Left colon (tissue), 2 donors: ENCODE results near the gene FSIP2. TPM values are rescaled to one million over a fixed set of nuclear protein-coding genes. Genes with fewer than 3 reads are reported as not detected.
"Not testable (repeated sequence)": the region's sequence is repeated elsewhere in the genome, so short reads cannot be mapped to it uniquely, and the experiment has no call there.

ENCODE experiments used
- ATAC-seq: fragments of 200-7000 bp; cut with Tn5 transposase; one replicate; pipeline ENCODE4 v1.9.1; 2020; ENCODE audit warnings: mild to moderate bottlenecking, moderate library complexity
- DNase-seq, 2 donors: peaks; one replicate each; pipeline ENCODE4 v3.0.0-alpha.2; 2020
- intact Hi-C, 2 donors: fragments of 100-400 bp; cut with DNase I in 1 of 2; cut with micrococcal nuclease in 1 of 2; formaldehyde crosslinking; loops; one replicate each; pipeline versions ENCODE4 v1.11.2 to v1.14.0; 2022; cut with DNase I, micrococcal nuclease
- total RNA-seq, 2 donors: library from RNA; stranded (reverse); fragmentation: NEBNext Ultra II Directional; extraction: Animal tissue kit (Norgen Biotek cat#: 25700); gene quantifications; one replicate each; pipeline ENCODE4 v1.2.1, GENCODE V29; 2021
- donor health status: DM: no; HTN: no; CAD: no.
- donor health status: DM: yes; HTN: yes; CAD: no.

FSIP2 gene
- total RNA-seq, 2 donors from 2014 or later, result 10.6 to 17.2 TPM

DNA sequence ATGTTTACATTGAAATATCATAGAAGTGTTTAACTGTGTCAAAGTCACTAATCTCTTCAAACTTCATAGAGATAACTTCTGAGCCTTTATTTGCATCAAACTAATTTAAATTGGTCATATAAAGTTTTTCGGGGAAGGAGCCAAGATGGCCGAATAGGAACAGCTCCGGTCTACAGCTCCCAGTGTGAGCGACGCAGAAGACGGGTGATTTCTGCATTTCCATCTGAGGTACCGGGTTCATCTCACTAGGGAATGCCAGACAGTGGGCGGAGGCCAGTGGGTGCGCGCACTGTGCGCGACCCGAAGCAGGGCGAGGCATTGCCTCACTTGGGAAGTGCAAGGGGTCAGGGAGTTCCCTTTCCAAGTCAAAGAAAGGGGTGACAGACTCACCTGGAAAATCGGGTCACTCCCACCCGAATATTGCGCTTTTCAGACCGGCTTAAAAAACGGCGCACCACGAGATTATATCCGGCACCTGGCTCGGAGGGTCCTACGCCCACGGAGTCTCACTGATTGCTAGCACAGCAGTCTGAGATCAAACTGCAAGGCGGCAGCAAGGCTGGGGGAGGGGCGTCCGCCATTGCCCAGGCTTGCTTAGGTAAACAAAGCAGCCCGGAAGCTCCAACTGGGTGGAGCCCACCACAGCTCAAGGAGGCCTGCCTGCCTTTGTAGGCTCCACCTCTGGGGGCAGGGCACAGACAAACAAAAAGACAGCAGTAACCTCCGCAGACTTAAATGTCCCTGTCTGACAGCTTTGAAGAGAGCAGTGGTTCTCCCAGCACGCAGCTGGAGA is 126.1 kb downstream of the FSIP2 start:
- DNase-seq, intact Hi-C loops, ATAC-seq: not testable (repeated sequence)

- DNase-seq (no peak), ATAC-seq (no peak)
- intact Hi-C loops, result no loop called here
Observed at GRCh38 chr2:185875136-185875931, 136.7 kb downstream of the FSIP2 start.

DNA sequence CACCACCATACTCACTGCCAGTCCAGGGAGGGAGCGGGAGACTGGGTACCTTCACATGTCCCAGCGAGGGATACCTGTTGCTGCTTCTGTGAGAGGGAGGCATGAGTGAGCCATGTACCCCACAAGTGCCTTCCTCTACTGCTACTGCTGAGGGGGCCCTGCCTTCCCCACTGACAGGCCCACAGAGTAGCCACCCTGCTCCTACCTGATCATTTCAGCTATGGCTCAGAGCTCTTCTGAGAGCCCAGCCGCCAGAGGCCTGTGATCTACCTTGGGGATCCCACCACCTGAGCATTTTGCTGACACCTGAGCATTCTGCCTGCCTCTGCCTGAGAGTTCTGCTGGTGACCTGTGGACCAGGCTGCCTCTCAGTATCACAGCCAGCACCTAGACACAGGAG is 137.6 kb downstream of the FSIP2 start:
- DNase-seq (no peak), ATAC-seq (no peak)
- intact Hi-C loops, result no loop called here

GRCh38 chr2:185880396-185880795 is 141.8 kb downstream of the FSIP2 start:
- no peak for DNase-seq
- ATAC-seq, result no peak
- intact Hi-C loops, result no loop called here
